ENCODE results near the gene SLC1A7.

SLC1A7 gene

GRCh38 chr1:53073868-53074311, 68.5 kb downstream of the SLC1A7 start:
- TF ChIP-seq, protein P1, sequence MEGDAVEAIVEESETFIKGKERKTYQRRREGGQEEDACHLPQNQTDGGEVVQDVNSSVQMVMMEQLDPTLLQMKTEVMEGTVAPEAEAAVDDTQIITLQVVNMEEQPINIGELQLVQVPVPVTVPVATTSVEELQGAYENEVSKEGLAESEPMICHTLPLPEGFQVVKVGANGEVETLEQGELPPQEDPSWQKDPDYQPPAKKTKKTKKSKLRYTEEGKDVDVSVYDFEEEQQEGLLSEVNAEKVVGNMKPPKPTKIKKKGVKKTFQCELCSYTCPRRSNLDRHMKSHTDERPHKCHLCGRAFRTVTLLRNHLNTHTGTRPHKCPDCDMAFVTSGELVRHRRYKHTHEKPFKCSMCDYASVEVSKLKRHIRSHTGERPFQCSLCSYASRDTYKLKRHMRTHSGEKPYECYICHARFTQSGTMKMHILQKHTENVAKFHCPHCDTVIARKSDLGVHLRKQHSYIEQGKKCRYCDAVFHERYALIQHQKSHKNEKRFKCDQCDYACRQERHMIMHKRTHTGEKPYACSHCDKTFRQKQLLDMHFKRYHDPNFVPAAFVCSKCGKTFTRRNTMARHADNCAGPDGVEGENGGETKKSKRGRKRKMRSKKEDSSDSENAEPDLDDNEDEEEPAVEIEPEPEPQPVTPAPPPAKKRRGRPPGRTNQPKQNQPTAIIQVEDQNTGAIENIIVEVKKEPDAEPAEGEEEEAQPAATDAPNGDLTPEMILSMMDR (conservative IDR thresholded peaks at IDR 0.05; ENCODE audit: low read depth) = no peak
- CTCF ChIA-PET = no interaction called here
- POLR2A ChIA-PET (ENCODE audit: low non-redundant PET) = no interaction called here
- H3K27ac ChIP-seq = no peak overlapping the region
- DNase-seq (ENCODE audit: low spot score) = no peak

DNA sequence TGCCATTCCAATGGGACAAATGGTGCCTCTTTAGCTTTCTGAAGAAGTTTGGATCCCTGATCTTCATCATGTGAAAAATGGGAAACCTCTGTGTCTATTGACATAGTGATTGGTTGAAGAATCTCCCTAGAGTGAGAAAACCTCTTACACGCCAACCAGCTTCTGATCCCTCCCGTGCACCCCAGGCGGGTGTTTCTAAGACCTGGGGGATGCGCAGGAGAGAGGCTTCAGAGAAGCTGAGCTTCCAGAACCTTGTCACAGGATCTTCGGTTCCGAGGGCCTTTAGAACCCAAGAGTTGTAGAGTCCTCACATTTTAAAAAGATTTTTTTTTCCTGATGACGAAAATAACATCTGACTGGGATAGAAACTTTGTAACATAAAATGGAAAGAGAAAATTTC, 69.2 kb downstream of the SLC1A7 start:
- CTCF ChIA-PET = no interaction called here
- POLR2A ChIA-PET (ENCODE audit: low non-redundant PET) = no interaction called here
- DNase-seq (ENCODE audit: low spot score) = no peak
- TF ChIP-seq, protein P1 (conservative IDR thresholded peaks at IDR 0.05; ENCODE audit: low read depth) = no peak
- no peak overlapping the region for H3K27ac ChIP-seq

DNA sequence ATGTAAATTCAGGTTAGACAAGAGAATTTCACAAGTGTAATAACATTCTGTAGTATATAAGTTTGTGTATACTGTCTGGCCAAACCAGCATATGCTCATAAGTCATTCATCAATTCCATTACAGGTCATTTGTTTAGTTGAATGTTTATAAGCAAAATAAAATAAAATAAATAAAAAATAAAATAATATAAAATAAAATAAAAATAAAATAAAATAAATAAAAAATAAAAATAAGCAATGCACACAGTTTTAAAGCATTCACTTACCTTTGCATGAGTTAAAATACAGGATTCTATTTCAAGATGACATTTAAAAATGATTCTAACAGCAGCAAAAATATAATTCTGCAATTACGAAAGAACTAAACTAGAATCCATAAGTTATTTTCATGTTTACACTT, 70.5 kb downstream of the SLC1A7 start:
- ChIA-PET POLR2A (ENCODE audit: low non-redundant PET) (no interaction called here), CTCF (no interaction called here)
- no peak overlapping the region for H3K27ac ChIP-seq
- TF ChIP-seq, protein P1 (conservative IDR thresholded peaks at IDR 0.05; ENCODE audit: low read depth) = no peak
- DNase-seq (ENCODE audit: low spot score) = no peak

- DNase-seq (ENCODE audit: low spot score) = no peak
- TF ChIP-seq, protein P1 (conservative IDR thresholded peaks at IDR 0.05; ENCODE audit: low read depth) = no peak
- no peak overlapping the region for H3K27ac ChIP-seq
- POLR2A ChIA-PET (ENCODE audit: low non-redundant PET) = no interaction called here
- CTCF ChIA-PET = interaction anchor here (0.6 kb wide), 1 partner anchor 1221 kb away, joined by 3 read pairs; no protein-coding TSS in a partner anchor
Observed at GRCh38 chr1:53071167-53071865, 71.1 kb downstream of the SLC1A7 start.

DNA sequence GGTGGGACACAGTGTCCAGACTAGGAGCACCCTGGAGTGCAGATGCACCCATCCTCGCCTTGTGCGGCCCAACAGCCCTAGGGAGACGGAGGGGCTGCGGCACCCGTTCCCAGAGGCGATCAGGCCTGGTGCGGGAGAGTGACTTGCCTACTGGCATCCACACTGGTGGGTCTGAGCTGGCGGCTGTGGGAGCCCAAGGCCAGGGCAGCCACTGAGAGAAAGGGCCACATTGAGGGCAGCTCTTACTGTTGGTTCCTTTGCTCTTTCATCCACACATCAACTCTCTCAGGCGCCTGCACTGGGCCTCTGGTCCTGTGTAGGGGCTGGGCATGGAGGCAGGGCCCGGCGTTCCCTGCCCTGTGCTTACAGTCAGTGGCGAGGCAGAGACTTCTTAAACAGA, 71.8 kb downstream of the SLC1A7 start:
- H3K27ac ChIP-seq = no peak overlapping the region
- ChIA-PET CTCF (no interaction called here), POLR2A (ENCODE audit: low non-redundant PET) (no interaction called here)
- no peak for DNase-seq (ENCODE audit: low spot score)
- TF ChIP-seq, protein P1 (conservative IDR thresholded peaks at IDR 0.05; ENCODE audit: low read depth) = no peak

- CTCF ChIA-PET = interaction anchor here (0.7 kb wide), 1 partner anchor 9 kb away, joined by 3 read pairs; no protein-coding TSS in a partner anchor
- TF ChIP-seq, protein P1 (conservative IDR thresholded peaks at IDR 0.05; ENCODE audit: low read depth) = no peak
- no peak for DNase-seq (ENCODE audit: low spot score)
- POLR2A ChIA-PET (ENCODE audit: low non-redundant PET) = no interaction called here
- no peak overlapping the region for H3K27ac ChIP-seq
Observed at GRCh38 chr1:53069663-53070327, 72.6 kb downstream of the SLC1A7 start.

Data from RWPE1 (cell line).